Subcutaneous adipose tissue (tissue), 4 donors: ENCODE measurements around the gene PODNL1. TPM values are rescaled to one million over a fixed set of nuclear protein-coding genes. Genes with fewer than 3 reads are reported as not detected.

Experiments used
- total RNA-seq, 4 donors: library from RNA; depleted of rRNA; stranded (reverse); fragments of >200 nt; gene quantifications; one replicate each; pipeline ENCODE4 v1.1.0, GENCODE V29; 2016
- TF ChIP-seq, protein P1 (sequence below): fragments of 450-650 bp; IDR thresholded peaks from one replicate; pipeline ENCODE4 v1.5.1; 2016; ENCODE audit warnings: low read depth, mild to moderate bottlenecking, control low read depth, antibody characterized with exemption, moderate library complexity

The PODNL1 gene
- total RNA-seq, 4 donors from 2014 or later = 0.44 to 1.1 (median 0.91) TPM

DNA sequence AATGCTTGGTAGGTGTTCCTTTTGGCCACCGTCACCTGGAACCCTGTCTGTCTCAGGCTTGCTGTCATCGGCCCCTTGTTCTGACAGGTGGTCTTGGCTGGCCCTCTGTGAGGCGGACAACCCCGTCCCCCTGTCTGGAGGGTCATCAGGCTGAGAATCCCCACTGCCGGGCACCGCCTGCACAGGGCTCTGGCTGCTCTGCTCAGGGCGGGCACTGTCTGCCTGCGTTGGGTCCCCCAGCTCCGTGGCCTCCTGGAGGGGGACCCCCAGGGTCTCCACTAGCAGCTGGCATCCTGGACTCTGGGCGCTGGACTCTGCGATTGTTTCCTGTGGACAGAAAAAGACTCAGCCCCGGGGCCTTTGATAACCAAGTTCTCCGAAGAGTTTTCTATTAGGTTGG lies 48.1 kb downstream of the PODNL1 start:
- TF ChIP-seq, protein P1, sequence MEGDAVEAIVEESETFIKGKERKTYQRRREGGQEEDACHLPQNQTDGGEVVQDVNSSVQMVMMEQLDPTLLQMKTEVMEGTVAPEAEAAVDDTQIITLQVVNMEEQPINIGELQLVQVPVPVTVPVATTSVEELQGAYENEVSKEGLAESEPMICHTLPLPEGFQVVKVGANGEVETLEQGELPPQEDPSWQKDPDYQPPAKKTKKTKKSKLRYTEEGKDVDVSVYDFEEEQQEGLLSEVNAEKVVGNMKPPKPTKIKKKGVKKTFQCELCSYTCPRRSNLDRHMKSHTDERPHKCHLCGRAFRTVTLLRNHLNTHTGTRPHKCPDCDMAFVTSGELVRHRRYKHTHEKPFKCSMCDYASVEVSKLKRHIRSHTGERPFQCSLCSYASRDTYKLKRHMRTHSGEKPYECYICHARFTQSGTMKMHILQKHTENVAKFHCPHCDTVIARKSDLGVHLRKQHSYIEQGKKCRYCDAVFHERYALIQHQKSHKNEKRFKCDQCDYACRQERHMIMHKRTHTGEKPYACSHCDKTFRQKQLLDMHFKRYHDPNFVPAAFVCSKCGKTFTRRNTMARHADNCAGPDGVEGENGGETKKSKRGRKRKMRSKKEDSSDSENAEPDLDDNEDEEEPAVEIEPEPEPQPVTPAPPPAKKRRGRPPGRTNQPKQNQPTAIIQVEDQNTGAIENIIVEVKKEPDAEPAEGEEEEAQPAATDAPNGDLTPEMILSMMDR = no peak

DNA sequence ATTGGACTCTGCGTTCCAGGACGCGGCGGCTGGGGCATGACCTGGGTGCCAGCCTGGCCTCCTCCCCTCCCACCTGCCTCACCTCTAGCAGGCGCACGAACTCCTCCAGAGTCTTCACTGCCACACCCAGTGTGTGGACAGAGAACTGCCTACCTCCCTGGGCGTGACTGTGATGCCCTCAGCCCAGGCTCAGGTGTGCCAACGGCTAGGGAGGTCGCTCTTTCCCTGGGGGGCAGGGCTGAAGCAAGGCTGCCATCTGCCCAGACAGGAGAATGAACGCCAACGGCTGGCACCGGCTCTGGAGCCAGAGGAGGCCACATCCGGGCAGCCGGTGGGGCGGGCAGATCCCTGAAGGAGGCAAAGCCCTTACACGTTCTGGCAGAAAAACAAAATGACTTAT lies 49.9 kb downstream of the PODNL1 start:
- TF ChIP-seq, protein P1 = no peak

DNA sequence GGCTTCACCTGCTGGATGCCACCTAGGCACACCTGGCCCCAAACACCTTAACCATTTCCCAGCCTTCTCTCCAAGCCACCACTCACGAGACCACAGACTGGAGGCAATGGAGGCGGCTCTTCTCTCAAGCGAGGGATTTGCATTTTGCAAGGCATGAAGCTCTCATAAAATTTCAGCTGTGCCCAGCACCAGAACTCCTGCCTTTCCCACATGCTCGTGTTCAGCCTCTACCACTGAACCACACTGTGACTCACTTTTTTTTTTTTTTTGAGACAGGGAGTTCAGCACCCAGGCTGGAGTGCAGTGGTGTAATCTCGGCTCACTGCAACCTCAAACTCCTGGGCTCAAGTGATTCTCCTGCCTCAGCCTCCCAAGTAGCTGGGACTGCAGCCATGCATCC lies 50.7 kb downstream of the PODNL1 start:
- TF ChIP-seq, protein P1 = no peak

DNA sequence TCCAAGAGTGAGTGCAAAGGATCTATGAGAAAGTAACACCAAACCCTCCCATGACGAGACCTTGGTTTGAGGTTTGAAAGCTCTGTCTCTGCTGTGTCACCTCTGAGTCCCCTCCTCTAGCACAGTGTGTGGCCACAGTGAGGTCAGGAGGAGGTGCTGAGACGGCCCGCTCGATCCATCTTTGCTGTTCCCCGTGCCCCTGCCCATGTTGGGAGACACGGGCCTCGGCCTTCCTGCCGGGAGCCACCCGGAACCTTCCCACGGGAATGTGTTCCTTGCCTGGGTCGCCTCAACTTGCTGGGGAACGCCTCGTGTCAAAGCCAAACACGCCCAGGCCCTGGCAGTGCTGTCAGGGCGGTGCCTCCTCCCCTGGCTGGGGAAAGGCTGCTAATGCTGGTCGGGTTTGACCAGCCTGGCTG lies 51.2 kb downstream of the PODNL1 start:
- TF ChIP-seq, protein P1 = no peak

DNA sequence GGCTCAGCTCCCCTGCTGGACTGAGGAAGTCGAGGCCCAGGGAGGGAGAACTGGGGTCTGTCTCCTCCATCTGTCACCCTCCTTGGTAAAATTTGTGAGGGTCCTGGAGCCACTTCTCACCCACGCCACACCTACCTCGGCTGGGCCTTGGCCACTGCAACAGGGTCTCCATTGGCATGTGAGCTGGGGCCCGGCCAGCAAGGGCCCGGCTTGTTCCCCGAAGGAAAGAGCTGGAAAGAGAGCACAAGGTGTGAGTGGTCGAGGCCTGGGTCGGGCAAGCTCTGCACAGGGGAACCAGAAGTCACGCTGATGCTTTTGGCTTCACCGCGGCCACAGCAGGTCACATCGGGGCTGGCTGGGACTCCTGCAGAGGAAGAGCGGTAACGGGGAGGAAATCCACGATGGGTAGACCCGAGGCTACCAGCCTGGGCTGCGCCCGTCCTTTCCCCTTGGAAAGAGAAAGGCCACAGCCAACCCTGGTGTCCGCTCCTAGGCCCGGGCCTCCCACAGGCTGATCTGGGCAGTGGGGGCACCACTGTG lies 52.3 kb downstream of the PODNL1 start:
- TF ChIP-seq, protein P1 = no peak

DNA sequence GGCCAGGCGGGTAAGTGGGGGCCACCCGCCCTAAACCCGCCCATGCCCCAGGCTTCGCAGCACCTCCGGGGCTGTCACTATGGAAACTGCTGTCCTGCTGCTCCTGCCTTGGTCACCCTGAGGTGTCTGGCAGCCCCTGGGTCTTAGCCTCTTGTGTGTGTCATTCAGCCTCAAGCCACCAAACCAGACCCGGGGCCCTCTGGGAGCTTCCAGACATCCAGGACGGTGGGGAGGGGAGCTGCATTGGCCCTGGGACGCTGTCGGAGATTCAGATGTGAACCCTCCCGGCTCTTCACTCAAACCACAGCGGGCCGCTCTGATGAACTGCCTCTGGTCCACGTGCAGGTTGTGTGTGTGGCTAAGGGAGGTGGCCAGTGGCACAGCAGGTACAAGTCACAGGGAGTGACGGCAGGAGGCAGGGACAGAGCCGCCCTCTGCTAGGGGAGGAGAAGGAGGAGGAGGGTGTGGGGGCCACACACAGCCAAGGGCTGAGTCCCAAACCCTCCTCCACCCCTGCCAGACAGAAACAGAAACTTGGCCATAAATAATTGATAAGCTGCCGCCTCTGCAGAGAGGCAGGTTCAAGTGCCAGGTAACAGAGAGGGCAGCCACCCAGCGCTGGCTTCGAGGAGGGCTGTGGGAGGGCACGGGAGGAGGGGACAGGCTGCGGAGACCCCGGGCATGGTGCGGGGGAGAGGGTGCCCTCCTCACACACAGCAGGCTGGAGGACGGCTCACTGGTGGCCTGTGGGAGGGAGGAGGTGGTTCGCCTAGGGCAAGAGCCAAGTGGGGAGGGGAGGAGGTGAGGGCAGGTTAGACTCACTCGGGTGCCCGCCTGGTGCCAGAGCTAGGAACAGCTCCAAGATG lies 53.3 kb downstream of the PODNL1 start:
- TF ChIP-seq, protein P1 = no peak

DNA sequence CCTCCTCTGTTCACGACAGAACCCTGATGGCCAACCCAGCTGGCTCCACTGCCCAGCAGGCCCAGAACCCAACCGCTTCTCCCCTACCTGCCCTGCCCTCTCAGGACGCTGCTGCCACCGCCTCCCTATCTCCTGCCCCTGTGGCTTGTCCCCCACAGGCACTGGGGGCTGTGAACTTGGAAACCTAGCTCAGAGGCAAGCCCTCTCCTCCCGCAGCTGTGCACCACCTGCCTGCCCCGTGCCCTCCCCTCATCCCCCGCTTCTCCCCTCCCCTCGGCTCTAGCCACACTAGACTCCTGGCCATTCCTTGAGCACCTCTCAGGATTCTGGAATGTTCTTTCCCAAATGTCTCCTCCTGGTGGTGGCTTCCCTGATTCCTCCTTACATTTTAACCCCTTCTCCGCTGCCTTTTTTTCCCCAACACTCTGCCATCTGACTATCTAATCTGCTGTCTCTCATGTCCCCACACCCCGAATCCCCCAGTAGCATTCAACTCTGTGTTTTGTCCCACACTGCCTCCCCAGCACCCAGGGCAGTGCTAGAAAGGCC lies 54.6 kb downstream of the PODNL1 start:
- TF ChIP-seq, protein P1 = no peak
